ENCODE data around the gene FAM20C. TPM values are rescaled to one million over a fixed set of nuclear protein-coding genes. Genes with fewer than 3 reads are reported as not detected.

FAM20C gene
- total RNA-seq, 1 experiment from 2014 or later, result 62.6 TPM

DNA sequence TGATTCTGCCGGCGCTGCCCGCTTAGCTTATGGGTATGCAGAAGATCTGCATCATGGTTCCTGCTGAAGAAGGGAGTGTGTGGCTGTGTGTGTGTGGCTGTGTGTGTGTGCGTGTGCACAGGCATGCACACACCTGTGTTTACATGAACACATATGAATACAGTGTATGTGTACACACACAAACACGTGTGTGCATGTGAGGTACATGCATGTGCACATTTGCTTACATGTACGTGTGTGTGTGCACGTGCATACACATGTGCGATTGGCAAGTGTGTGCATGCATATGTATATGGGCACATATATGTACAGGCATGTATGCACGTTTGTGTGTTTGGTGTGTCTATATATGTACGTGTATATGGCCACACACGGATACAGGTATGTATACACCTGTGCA is 16.4 kb upstream of the FAM20C start:
- no peaks in the 10 kb centered on the region for H3K79me2 ChIP-seq (ENCODE audit: insufficient read depth, low read length)
- H3K4me1 Mint-ChIP-seq, result peaks cover 7 to 10% of the 10 kb centered on the region in 2 experiments
- TF ChIP-seq, protein P1, sequence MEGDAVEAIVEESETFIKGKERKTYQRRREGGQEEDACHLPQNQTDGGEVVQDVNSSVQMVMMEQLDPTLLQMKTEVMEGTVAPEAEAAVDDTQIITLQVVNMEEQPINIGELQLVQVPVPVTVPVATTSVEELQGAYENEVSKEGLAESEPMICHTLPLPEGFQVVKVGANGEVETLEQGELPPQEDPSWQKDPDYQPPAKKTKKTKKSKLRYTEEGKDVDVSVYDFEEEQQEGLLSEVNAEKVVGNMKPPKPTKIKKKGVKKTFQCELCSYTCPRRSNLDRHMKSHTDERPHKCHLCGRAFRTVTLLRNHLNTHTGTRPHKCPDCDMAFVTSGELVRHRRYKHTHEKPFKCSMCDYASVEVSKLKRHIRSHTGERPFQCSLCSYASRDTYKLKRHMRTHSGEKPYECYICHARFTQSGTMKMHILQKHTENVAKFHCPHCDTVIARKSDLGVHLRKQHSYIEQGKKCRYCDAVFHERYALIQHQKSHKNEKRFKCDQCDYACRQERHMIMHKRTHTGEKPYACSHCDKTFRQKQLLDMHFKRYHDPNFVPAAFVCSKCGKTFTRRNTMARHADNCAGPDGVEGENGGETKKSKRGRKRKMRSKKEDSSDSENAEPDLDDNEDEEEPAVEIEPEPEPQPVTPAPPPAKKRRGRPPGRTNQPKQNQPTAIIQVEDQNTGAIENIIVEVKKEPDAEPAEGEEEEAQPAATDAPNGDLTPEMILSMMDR (conservative IDR thresholded peaks at IDR 0.05), result no peak
- H3K4me2 ChIP-seq (ENCODE audit: insufficient read depth, insufficient read length, low read length), result no peak overlapping the region
- no peak overlapping the region for H3K23ac ChIP-seq (ENCODE audit: insufficient read length, low read depth, low read length)
- no peak overlapping the region for H4K91ac ChIP-seq (ENCODE audit: insufficient read length, low read depth, low read length)
- DNase-seq, result no peak
- H4K8ac ChIP-seq (replicated peaks; ENCODE audit: insufficient read length, low read depth, low read length), result no peak overlapping the region
- H4K20me1 ChIP-seq (ENCODE audit: control insufficient read depth, insufficient read depth, insufficient read length), result no peaks in the 10 kb centered on the region
- no peaks in the 10 kb centered on the region; a peak in 1 of 5 replicates for H3K9me3 Mint-ChIP-seq
- no peak overlapping the region for H2AFZ ChIP-seq (ENCODE audit: low read length)
- H3K27ac Mint-ChIP-seq, result no peak overlapping the region
- H2BK15ac ChIP-seq (ENCODE audit: low read depth, low read length), result no peak overlapping the region
- H3K9me3 ChIP-seq (ENCODE audit: control insufficient read depth, low read depth, low read length), result no peaks in the 10 kb centered on the region
- H3T11ph ChIP-seq (ENCODE audit: low read length), result no peak overlapping the region
- no peak overlapping the region for H3K56ac ChIP-seq (ENCODE audit: insufficient read length, low read depth, low read length)
- no peak overlapping the region for H3K4ac ChIP-seq (ENCODE audit: low read depth, low read length)
- no peak overlapping the region for H2AK5ac ChIP-seq (ENCODE audit: insufficient read length, low read length)
- no peak overlapping the region for H2BK12ac ChIP-seq (ENCODE audit: insufficient read length, low read depth, low read length)
- peaks cover 8% of the 10 kb centered on the region for H3K27me3 Mint-ChIP-seq (ENCODE audit: low read depth)
- no peak overlapping the region for H3K18ac ChIP-seq (ENCODE audit: insufficient read length, low read depth, low read length)
- no peaks in the 10 kb centered on the region for H3K79me1 ChIP-seq (ENCODE audit: insufficient read depth, low read depth, low read length, poor library complexity, severe bottlenecking)
- no peak overlapping the region for H2BK5ac ChIP-seq (ENCODE audit: insufficient read length, low read length)
- H3K27ac ChIP-seq (ENCODE audit: insufficient read length, low read depth, low read length), result no peak overlapping the region
- WGBS (ENCODE audit: extremely low coverage, insufficient read length, low lambda C conversion rate), result no CpG with 5 or more reads among the region's 11 CpGs
- no peaks in the 10 kb centered on the region for H3K4me1 ChIP-seq (ENCODE audit: insufficient read depth, low read length)
- no peak overlapping the region for H2BK120ac ChIP-seq (ENCODE audit: low read depth, low read length, poor library complexity, severe bottlenecking)
- no peak overlapping the region for H3K4me3 Mint-ChIP-seq
- H3K9ac ChIP-seq (ENCODE audit: extremely low read depth, insufficient read length, low read length), result no peak overlapping the region
- H3K23me2 ChIP-seq (ENCODE audit: insufficient read length, low read depth, low read length, poor library complexity, severe bottlenecking), result no peaks in the 10 kb centered on the region
- no peaks in the 10 kb centered on the region; a peak in 1 of 7 replicates for H3K36me3 Mint-ChIP-seq (ENCODE audit: insufficient read depth in 1 of 3, low read depth in 3 of 3)
- H4K5ac ChIP-seq (ENCODE audit: insufficient read length, low read depth, low read length), result no peak overlapping the region
- H3K27me3 ChIP-seq (ENCODE audit: insufficient read depth, low read length), result no peaks in the 10 kb centered on the region
- no peak overlapping the region for H3K14ac ChIP-seq (ENCODE audit: insufficient read depth, low read length)
- H2BK20ac ChIP-seq (ENCODE audit: low read depth, low read length, poor library complexity, severe bottlenecking), result no peak overlapping the region
